Measurements from ENCODE around the gene MBTD1.

The MBTD1 gene

DNA sequence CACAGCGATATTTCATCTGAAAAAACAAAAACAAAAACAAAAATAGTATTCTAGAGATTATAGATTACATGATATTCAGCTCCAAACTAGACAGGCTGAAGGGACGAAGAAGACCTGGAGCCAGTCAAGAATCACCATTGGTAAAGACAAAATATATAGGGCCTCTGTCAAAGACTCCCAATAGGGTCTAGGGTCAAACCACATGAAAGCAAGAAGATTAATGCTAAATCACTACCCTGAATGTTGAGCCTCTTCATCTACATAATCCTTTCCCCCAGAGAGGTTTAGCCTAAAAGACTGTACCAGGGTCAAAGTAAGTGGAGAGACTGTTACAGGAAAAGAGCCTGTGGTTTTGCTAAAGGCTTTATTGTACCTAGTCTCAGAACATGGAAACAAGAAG lies 117.3 kb downstream of the MBTD1 start:
- no peak for DNase-seq

DNA sequence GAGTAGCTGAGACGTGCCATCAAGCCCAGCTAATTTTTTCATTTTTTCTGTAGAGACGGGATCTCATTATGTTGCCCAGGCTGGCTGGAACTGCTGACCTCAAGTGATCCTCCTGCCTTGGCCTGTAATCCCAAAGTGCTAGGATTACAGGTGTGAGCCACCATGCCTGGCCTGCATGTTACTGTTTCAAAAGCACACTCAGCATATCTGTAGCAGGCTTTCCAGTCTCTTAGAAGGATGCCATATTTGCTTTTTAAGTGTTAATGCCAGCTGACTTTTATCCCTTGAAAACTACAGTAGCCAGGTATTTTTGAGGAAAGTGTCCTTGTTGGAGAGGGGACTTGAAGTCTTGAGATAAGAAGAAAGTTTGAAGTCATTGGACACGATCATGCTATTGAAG lies 123.9 kb downstream of the MBTD1 start:
- no peak for DNase-seq

DNA sequence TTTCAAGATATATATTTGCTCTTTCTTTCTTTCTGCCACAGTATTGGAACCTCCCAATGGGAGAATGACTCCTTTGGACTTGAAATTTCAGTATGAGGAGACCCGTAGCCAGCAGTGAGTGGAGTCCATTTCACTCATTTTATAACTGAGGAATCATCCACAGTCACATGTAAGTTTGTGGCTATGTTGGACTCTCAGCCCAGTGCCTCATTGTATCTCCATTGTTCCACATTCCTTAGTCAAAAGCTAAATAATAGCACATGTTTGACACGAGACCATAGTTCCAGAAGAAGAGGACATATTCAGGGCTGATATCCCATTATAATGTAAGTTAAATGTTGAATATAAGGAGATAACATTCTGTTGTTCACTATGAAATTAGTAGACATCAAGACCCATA lies 126.5 kb downstream of the MBTD1 start:
- no peak for DNase-seq

DNA sequence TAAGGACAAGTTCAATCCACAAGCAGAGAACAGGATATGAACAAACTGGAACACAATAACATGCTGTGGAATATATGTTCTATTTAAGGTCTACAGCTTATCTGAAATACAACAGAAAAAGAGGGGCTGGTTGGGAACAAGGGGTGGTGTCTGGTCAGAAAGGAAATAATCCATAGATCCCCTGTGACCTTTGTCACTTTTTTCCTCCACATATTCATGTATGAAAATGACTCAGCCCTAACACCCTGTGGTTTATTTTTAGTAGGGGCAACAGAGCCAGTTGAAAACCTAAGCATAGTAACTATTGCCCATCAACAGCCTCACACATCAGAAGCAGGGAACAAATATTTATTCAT lies 126.9 kb downstream of the MBTD1 start:
- DNase-seq = no peak

DNA sequence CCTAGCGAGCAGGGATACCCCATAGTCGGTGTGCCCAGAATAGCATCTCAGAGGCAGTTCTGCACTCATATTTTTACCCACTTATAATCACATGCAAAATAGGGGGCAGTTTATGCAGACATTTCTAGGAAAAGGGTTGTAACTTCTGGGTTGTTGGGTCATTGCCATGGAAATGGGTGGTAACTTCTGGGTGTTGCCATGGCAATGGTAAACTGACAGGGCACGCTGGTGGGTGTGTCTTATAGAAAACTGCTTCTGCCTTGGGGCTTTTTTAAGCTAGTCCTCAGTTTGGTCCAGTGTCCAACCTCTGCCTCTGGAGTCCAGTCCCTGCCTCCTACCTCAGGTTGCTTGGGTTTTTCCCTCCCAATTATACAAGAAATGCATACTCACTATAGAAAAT lies 131.8 kb downstream of the MBTD1 start:
- peak; percentile 90 for DNase-seq
